Tibial nerve (tissue), 4 donors: Measurements from ENCODE around the gene LMO7.

Experiments used
- CTCF ChIP-seq, 5 experiments: fragments of 200-600 bp in 3 of 5; fragments of 450-650 bp in 2 of 5; sonication (generic) in 3 of 5; IDR thresholded peaks; one replicate each; pipeline ENCODE4 v1.5.1; 2016 to 2019; ENCODE audit warnings: antibody characterized with exemption in 5 of 5, mild to moderate bottlenecking in 3 of 5, moderate library complexity in 2 of 5
- EP300 ChIP-seq, 2 donors: sonication (generic); formaldehyde crosslinking; IDR thresholded peaks; one replicate each; pipeline ENCODE4 v1.6.1; 2017; ENCODE audit warnings: antibody characterized with exemption in 2 of 2, mild to moderate bottlenecking in 1 of 2
- POLR2A ChIP-seq, 2 donors: fragments of 450-650 bp; IDR thresholded peaks; one replicate each; pipeline ENCODE4 v1.6.1; 2017; ENCODE audit warnings: antibody characterized with exemption in 2 of 2, mild to moderate bottlenecking in 2 of 2, moderate library complexity in 2 of 2

- TF ChIP-seq POLR2A (IDR thresholded peaks at IDR 0.05): no peak
- peak; percentile 39 to 51 (median 47) for TF ChIP-seq CTCF (IDR thresholded peaks at IDR 0.05)
- no peak for TF ChIP-seq EP300 (IDR thresholded peaks at IDR 0.05)
Observed at GRCh38 chr13:75687150-75687763, 51.1 kb downstream of the LMO7 start.
